Neural progenitor cell (in vitro differentiated cells): ENCODE data around the gene KLK10. TPM values are rescaled to one million over a fixed set of nuclear protein-coding genes. Genes with fewer than 3 reads are reported as not detected.

ENCODE experiments used
- DNase-seq: peaks from one replicate; pipeline ENCODE4 v3.0.0-alpha.2; 2016; ENCODE audit warnings: low spot score
- H2AFZ ChIP-seq: fragments of 200-600 bp; sonication (generic); replicated peaks from 2 replicates; pipeline ENCODE4 v1.6.1; 2016; ENCODE audit warnings: antibody characterized with exemption
- H3F3A ChIP-seq: fragments of 200-600 bp; sonication (generic); 2 replicates; pipeline ENCODE4 v1.6.1; 2016; ENCODE audit warnings: antibody characterized with exemption, low read depth
- H3K27ac ChIP-seq: fragments of 200-600 bp; sonication (generic); 2 replicates; pipeline ENCODE4 v1.5.1; 2016; ENCODE audit warnings: mild to moderate bottlenecking
- H3K27me3 ChIP-seq: fragments of 200-600 bp; sonication (generic); 2 replicates; pipeline ENCODE4 v1.6.1; 2016; ENCODE audit warnings: mild to moderate bottlenecking, moderate library complexity
- H3K36me3 ChIP-seq: fragments of 200-600 bp; sonication (generic); 2 replicates; pipeline ENCODE4 v1.5.1; 2016
- H3K4me1 ChIP-seq: fragments of 200-600 bp; sonication (generic); 2 replicates; pipeline ENCODE4 v1.6.1; 2016; ENCODE audit warnings: mixed run types
- H3K4me2 ChIP-seq: fragments of 200-600 bp; sonication (generic); 2 replicates; pipeline ENCODE4 v1.6.1; 2016
- H3K4me3 ChIP-seq: fragments of 200-600 bp; sonication (generic); 2 replicates; pipeline ENCODE4 v1.5.1; 2016
- H3K79me2 ChIP-seq: fragments of 200-600 bp; sonication (generic); 2 replicates; pipeline ENCODE4 v1.6.1; 2016; ENCODE audit warnings: low read depth
- H3K9ac ChIP-seq: fragments of 200-600 bp; sonication (generic); 2 replicates; pipeline ENCODE4 v1.6.1; 2016
- H3K9me3 ChIP-seq: fragments of 200-600 bp; sonication (generic); 2 replicates; pipeline ENCODE4 v1.5.1; 2016; ENCODE audit warnings: low read depth
- H4K20me1 ChIP-seq: fragments of 200-600 bp; sonication (generic); 2 replicates; pipeline ENCODE4 v1.6.1; 2016; ENCODE audit warnings: low read depth
- H3K27ac Mint-ChIP-seq: 3 replicates; pipeline ENCODE4 v1.8.0; 2021; ENCODE audit warnings: mixed read lengths
- H3K27me3 Mint-ChIP-seq: 2 replicates; pipeline ENCODE4 v1.8.0; 2022; ENCODE audit warnings: low read depth, mild to moderate bottlenecking, inconsistent platforms, moderate library complexity, mixed read lengths; ENCODE audit not compliant: insufficient read depth
- H3K36me3 Mint-ChIP-seq: 3 replicates; pipeline ENCODE4 v1.8.0; 2021; ENCODE audit warnings: mixed read lengths
- H3K4me1 Mint-ChIP-seq: 3 replicates; pipeline ENCODE4 v1.8.0; 2021; ENCODE audit warnings: mixed read lengths
- H3K4me3 Mint-ChIP-seq: 3 replicates; pipeline ENCODE4 v1.8.0; 2021; ENCODE audit warnings: mild to moderate bottlenecking, moderate library complexity, mixed read lengths
- H3K9me3 Mint-ChIP-seq: 3 replicates; pipeline ENCODE4 v1.8.0; 2020; ENCODE audit warnings: mixed read lengths
- EZH2 ChIP-seq: fragments of 200-600 bp; sonication (generic); IDR thresholded peaks from 2 replicates; pipeline ENCODE4 v1.6.1; 2017; ENCODE audit warnings: antibody characterized with exemption, mild to moderate bottlenecking, moderate library complexity
- EZH2phosphoT487 ChIP-seq: fragments of 200-600 bp; sonication (generic); IDR thresholded peaks from 2 replicates; pipeline ENCODE4 v1.6.1; 2017; ENCODE audit warnings: antibody characterized with exemption
- total RNA-seq: library from RNA; depleted of rRNA; stranded (reverse); fragments of >200 nt; gene quantifications from 2 replicates; pipeline ENCODE4 v1.2.3, GENCODE V29; 2015; ENCODE audit warnings: low replicate concordance
- TF ChIP-seq, protein P1 (sequence below): fragments of 200-600 bp; sonication (generic); IDR thresholded peaks from 2 replicates; pipeline ENCODE4 v1.5.1; 2017; ENCODE audit warnings: antibody characterized with exemption, mild to moderate bottlenecking

KLK10 gene
- total RNA-seq, 1 donor from 2014 or later: not detected

DNA sequence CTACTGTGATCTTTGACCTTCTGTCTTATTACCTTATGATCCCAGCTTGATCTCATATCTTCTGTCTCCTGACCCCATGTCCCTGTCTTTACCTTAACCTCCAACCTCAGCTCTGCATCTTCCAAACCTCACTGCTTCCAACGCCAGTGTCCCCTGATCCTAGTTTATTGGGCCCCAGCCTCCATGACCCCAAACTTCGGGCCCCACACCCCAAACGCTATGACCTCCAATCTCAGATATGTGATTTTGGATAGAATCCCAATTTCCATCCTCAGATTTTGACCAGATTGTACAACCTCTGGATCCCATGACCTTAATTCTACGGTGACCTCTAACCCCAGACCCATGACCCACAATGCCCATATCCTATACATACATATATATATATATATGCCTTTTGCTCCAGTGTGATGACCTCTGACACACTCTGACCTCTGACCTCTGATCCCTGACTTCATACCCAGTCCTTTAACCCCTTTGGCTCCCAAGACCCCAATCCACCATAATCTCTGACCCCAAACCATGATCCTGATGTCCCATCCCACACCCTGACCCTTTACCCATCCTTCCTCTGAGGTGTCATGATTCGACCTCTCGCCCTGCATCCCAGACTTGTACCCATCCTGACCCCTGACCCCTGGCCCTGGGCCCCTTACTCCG lies 11.8 kb upstream of the KLK10 start:
- no peak for TF ChIP-seq EZH2
- TF ChIP-seq EZH2phosphoT487: no peak
- TF ChIP-seq, protein P1, sequence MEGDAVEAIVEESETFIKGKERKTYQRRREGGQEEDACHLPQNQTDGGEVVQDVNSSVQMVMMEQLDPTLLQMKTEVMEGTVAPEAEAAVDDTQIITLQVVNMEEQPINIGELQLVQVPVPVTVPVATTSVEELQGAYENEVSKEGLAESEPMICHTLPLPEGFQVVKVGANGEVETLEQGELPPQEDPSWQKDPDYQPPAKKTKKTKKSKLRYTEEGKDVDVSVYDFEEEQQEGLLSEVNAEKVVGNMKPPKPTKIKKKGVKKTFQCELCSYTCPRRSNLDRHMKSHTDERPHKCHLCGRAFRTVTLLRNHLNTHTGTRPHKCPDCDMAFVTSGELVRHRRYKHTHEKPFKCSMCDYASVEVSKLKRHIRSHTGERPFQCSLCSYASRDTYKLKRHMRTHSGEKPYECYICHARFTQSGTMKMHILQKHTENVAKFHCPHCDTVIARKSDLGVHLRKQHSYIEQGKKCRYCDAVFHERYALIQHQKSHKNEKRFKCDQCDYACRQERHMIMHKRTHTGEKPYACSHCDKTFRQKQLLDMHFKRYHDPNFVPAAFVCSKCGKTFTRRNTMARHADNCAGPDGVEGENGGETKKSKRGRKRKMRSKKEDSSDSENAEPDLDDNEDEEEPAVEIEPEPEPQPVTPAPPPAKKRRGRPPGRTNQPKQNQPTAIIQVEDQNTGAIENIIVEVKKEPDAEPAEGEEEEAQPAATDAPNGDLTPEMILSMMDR: no peak
- H3K9me3 Mint-ChIP-seq: peaks cover 3% of the 10 kb centered on the region
- DNase-seq: no peak

DNA sequence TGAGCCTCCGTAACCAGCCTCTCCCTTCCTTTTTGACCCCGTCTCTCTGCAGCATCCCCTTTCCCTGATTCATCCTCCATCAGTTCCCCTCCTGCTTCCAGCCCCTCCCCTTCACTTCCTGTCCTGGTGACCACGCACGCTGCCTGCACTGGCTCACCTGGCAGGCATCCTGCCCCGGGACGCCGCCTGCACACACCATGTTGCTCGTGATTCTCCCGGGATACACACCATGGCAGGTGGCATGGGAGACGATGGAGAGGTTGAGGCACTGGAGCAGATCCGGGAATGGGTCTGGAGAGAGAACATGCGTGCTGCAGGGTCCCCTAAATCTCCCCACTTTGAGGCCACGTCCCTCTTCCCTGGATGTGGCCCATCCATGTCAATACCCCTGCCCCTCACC lies 11.1 kb upstream of the KLK10 start:
- peaks cover 14% of the 10 kb centered on the region for H3K4me1 ChIP-seq
- H3K27me3 ChIP-seq: no peaks in the 10 kb centered on the region
- no peaks in the 10 kb centered on the region for H3F3A ChIP-seq
- TF ChIP-seq, protein P1: no peak
- no peak for TF ChIP-seq EZH2
- TF ChIP-seq EZH2phosphoT487: no peak
- H3K27ac Mint-ChIP-seq: no peak overlapping the region
- no peaks in the 10 kb centered on the region for H3K36me3 ChIP-seq
- H3K9me3 Mint-ChIP-seq: peaks cover 3% of the 10 kb centered on the region
- H3K4me2 ChIP-seq: no peak overlapping the region
- H3K79me2 ChIP-seq: no peaks in the 10 kb centered on the region
- H3K4me3 ChIP-seq: no peak overlapping the region
- H3K27me3 Mint-ChIP-seq: peaks cover 10% of the 10 kb centered on the region
- no peak overlapping the region for H3K27ac ChIP-seq
- H3K9me3 ChIP-seq: no peaks in the 10 kb centered on the region
- no peaks in the 10 kb centered on the region for H4K20me1 ChIP-seq
- H3K36me3 Mint-ChIP-seq: no peaks in the 10 kb centered on the region
- H3K4me1 Mint-ChIP-seq: peaks cover 3% of the 10 kb centered on the region
- H2AFZ ChIP-seq: no peak overlapping the region
- no peak for DNase-seq
- no peak overlapping the region for H3K9ac ChIP-seq
- H3K4me3 Mint-ChIP-seq: no peak overlapping the region

More for the DNA sequence above, 11.8 kb upstream of the KLK10 start:
- Histone ChIP-seq H4K20me1 (no peaks in the 10 kb centered on the region), H3K4me1 (peaks cover 9% of the 10 kb centered on the region), H3F3A (no peaks in the 10 kb centered on the region), H3K9ac (no peak overlapping the region), H2AFZ (no peak overlapping the region), H3K4me2 (no peak overlapping the region), H3K79me2 (no peaks in the 10 kb centered on the region), H3K27ac (no peak overlapping the region), H3K27me3 (no peaks in the 10 kb centered on the region), H3K36me3 (no peaks in the 10 kb centered on the region), H3K4me3 (no peak overlapping the region), H3K9me3 (no peaks in the 10 kb centered on the region)
- H3K4me3 Mint-ChIP-seq: peak overlapping the region; percentile 66
- peaks cover 3% of the 10 kb centered on the region for H3K4me1 Mint-ChIP-seq
- H3K27ac Mint-ChIP-seq: peak overlapping the region; percentile 81
- H3K27me3 Mint-ChIP-seq: peaks cover 10% of the 10 kb centered on the region
- H3K36me3 Mint-ChIP-seq: no peaks in the 10 kb centered on the region

DNA sequence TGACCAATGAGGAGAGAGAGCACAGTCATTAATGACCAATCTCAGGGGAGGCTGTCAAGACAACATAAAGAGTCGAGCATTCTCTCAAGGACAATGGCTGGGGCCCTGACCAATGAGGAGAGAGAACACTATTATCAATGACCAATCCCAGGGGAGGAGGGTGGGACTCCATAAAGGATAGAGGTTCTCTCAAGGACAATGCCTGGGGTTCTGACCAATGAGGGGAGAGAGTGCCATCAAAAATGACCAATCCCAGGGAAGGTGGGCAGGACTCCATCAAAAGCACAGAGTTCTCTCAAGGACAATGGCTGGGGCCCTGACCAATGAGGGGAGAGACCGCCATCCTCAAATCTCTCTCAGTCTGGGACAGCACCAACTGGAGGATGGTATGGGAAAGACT lies 10.2 kb upstream of the KLK10 start:
- TF ChIP-seq, protein P1: no peak
- TF ChIP-seq EZH2phosphoT487: no peak
- TF ChIP-seq EZH2: no peak
- Histone ChIP-seq H2AFZ (no peak overlapping the region), H3K9ac (no peak overlapping the region), H3K36me3 (no peaks in the 10 kb centered on the region), H3K9me3 (no peaks in the 10 kb centered on the region), H3K27ac (no peak overlapping the region), H3K4me3 (no peak overlapping the region), H3K27me3 (no peaks in the 10 kb centered on the region), H3K4me2 (no peak overlapping the region), H3K79me2 (no peaks in the 10 kb centered on the region), H4K20me1 (no peaks in the 10 kb centered on the region), H3F3A (no peaks in the 10 kb centered on the region), H3K4me1 (peaks cover 22% of the 10 kb centered on the region)
- peaks cover 14% of the 10 kb centered on the region for H3K27me3 Mint-ChIP-seq
- H3K9me3 Mint-ChIP-seq: peaks cover 3% of the 10 kb centered on the region
- peaks cover 3% of the 10 kb centered on the region for H3K4me1 Mint-ChIP-seq
- H3K36me3 Mint-ChIP-seq: no peaks in the 10 kb centered on the region
- no peak overlapping the region for H3K27ac Mint-ChIP-seq
- DNase-seq: no peak
- H3K4me3 Mint-ChIP-seq: no peak overlapping the region
